ENCODE measurements around the gene C5orf46.

DNA sequence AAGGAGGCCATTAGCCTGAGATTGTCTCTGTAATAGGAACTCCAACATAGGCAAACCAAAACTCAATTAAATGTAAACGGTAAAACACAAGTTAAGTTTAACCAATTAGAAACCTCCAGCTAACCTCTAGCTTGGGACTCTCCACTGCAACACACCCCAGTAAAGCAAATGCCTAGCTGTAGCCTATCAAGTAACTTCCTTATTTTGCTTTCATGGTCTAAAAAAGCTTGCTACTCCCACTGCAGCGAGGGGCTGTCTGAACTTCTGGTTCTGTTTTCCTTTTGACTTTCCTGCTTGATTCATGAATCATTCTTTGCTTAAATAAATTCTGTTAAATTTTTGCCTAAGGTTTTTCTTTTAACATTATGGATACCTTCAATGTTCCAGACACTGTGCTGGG is 24.4 kb upstream of the C5orf46 start:
- TF ChIP-seq, protein P1, sequence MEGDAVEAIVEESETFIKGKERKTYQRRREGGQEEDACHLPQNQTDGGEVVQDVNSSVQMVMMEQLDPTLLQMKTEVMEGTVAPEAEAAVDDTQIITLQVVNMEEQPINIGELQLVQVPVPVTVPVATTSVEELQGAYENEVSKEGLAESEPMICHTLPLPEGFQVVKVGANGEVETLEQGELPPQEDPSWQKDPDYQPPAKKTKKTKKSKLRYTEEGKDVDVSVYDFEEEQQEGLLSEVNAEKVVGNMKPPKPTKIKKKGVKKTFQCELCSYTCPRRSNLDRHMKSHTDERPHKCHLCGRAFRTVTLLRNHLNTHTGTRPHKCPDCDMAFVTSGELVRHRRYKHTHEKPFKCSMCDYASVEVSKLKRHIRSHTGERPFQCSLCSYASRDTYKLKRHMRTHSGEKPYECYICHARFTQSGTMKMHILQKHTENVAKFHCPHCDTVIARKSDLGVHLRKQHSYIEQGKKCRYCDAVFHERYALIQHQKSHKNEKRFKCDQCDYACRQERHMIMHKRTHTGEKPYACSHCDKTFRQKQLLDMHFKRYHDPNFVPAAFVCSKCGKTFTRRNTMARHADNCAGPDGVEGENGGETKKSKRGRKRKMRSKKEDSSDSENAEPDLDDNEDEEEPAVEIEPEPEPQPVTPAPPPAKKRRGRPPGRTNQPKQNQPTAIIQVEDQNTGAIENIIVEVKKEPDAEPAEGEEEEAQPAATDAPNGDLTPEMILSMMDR (conservative IDR thresholded peaks at IDR 0.05; ENCODE audit: low read depth, low read length), result no peak
- TF ChIP-seq RAD21 (IDR thresholded peaks at IDR 0.05; ENCODE audit: low read length), result no peak

All from IMR-90 (cell line).